Loucy (cell line): ENCODE data around the gene TMEM140.

Experiments
- H2AFZ ChIP-seq: fragments of 200-600 bp; sonication (generic); 2 replicates; pipeline ENCODE4 v1.6.0; 2016; ENCODE audit warnings: antibody characterized with exemption, mild to moderate bottlenecking, low read length, moderate library complexity
- H3F3A ChIP-seq: fragments of 200-600 bp; 2 replicates; pipeline ENCODE4 v1.6.0; 2016; ENCODE audit warnings: antibody characterized with exemption, low read depth, mild to moderate bottlenecking
- H3K27me3 ChIP-seq: fragments of 200-600 bp; sonication (generic); 2 replicates; pipeline ENCODE4 v1.6.1; 2014; ENCODE audit warnings: low read length, mild to moderate bottlenecking; ENCODE audit not compliant: insufficient read depth, poor library complexity, severe bottlenecking
- H3K36me3 ChIP-seq: fragments of 200-600 bp; sonication (generic); 2 replicates; pipeline ENCODE4 v1.6.1; 2016; ENCODE audit warnings: low read length; ENCODE audit not compliant: insufficient read depth
- H3K4me1 ChIP-seq: fragments of 200-600 bp; sonication (generic); 2 replicates; pipeline ENCODE4 v1.5.1; 2014; ENCODE audit warnings: low read length, mild to moderate bottlenecking; ENCODE audit not compliant: insufficient read depth, poor library complexity, severe bottlenecking
- H3K4me2 ChIP-seq: fragments of 200-600 bp; sonication (generic); 2 replicates; pipeline ENCODE4 v1.6.0; 2014; ENCODE audit warnings: antibody characterized with exemption, low read length, low read depth, mild to moderate bottlenecking; ENCODE audit not compliant: poor library complexity, severe bottlenecking
- H3K4me3 ChIP-seq: fragments of 200-600 bp; sonication (generic); 2 replicates; pipeline ENCODE4 v1.5.1; 2014; ENCODE audit warnings: low read length, mild to moderate bottlenecking, mixed read lengths; ENCODE audit not compliant: poor library complexity, severe bottlenecking
- H3K79me2 ChIP-seq: fragments of 200-600 bp; sonication (generic); 2 replicates; pipeline ENCODE4 v1.6.1; 2014; ENCODE audit warnings: low read length; ENCODE audit not compliant: insufficient read depth
- H3K9ac ChIP-seq: fragments of 200-600 bp; sonication (generic); 2 replicates; pipeline ENCODE4 v1.6.0; 2014; ENCODE audit warnings: mild to moderate bottlenecking, low read depth, low read length, moderate library complexity; ENCODE audit not compliant: poor library complexity, severe bottlenecking
- H3K9me2 ChIP-seq: fragments of 200-600 bp; sonication (generic); replicated peaks from 2 replicates; pipeline ENCODE4 v1.6.1; 2016; ENCODE audit warnings: low read depth, low read length, mixed read lengths
- H3K9me3 ChIP-seq: fragments of 200-600 bp; sonication (generic); 2 replicates; pipeline ENCODE4 v1.6.1; 2014; ENCODE audit warnings: mild to moderate bottlenecking, antibody characterized with exemption, low read length, low read depth; ENCODE audit not compliant: insufficient read depth
- H4K20me1 ChIP-seq: fragments of 200-600 bp; sonication (generic); 2 replicates; pipeline ENCODE4 v1.6.0; 2014; ENCODE audit warnings: antibody characterized with exemption, low read length, mild to moderate bottlenecking; ENCODE audit not compliant: insufficient read depth, poor library complexity, severe bottlenecking
- EZH2phosphoT487 ChIP-seq: fragments of 200-600 bp; IDR thresholded peaks from 2 replicates; pipeline ENCODE4 v1.6.1; 2018; ENCODE audit warnings: antibody characterized with exemption, mild to moderate bottlenecking, moderate library complexity, borderline replicate concordance
- TF ChIP-seq, protein P1 (sequence below): fragments of 200-600 bp; sonication (generic); conservative IDR thresholded peaks from 2 replicates; pipeline ENCODE4 v1.5.1; 2014; ENCODE audit warnings: mild to moderate bottlenecking, antibody characterized with exemption, low read length

Gene TMEM140

DNA sequence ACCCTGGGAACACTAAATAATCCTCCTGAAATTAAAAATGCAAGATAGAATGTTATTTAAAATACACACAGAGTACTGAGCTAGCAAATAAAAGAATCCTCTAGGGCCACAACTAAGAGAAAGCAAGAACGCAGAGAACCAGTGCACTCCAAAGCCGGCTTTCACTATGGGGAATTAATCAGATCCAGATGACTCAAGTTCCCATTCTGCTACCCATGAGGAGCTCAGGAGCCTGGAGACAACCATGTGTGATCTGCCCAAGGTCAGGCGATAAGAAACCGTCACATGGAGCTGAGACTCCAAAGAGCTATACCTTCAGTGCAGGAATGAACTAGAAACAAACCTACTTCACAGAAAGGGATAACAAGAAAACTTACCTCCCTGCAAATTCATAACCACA, 42.1 kb downstream of the TMEM140 start:
- no peak for TF ChIP-seq EZH2phosphoT487
- TF ChIP-seq, protein P1, sequence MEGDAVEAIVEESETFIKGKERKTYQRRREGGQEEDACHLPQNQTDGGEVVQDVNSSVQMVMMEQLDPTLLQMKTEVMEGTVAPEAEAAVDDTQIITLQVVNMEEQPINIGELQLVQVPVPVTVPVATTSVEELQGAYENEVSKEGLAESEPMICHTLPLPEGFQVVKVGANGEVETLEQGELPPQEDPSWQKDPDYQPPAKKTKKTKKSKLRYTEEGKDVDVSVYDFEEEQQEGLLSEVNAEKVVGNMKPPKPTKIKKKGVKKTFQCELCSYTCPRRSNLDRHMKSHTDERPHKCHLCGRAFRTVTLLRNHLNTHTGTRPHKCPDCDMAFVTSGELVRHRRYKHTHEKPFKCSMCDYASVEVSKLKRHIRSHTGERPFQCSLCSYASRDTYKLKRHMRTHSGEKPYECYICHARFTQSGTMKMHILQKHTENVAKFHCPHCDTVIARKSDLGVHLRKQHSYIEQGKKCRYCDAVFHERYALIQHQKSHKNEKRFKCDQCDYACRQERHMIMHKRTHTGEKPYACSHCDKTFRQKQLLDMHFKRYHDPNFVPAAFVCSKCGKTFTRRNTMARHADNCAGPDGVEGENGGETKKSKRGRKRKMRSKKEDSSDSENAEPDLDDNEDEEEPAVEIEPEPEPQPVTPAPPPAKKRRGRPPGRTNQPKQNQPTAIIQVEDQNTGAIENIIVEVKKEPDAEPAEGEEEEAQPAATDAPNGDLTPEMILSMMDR, result no peak
- Histone ChIP-seq H3K4me3 (no peak overlapping the region), H3K9me3 (no peaks in the 10 kb centered on the region), H3K36me3 (peaks cover 16% of the 10 kb centered on the region; the same call in 1 of the 2 replicates), H3K4me1 (peaks cover 6% of the 10 kb centered on the region), H2AFZ (no peak overlapping the region), H3K9ac (no peak overlapping the region), H3K4me2 (no peak overlapping the region), H3K27me3 (no peaks in the 10 kb centered on the region), H3K79me2 (no peaks in the 10 kb centered on the region), H3F3A (no peaks in the 10 kb centered on the region), H3K9me2 (no peaks in the 10 kb centered on the region), H4K20me1 (no peaks in the 10 kb centered on the region)

DNA sequence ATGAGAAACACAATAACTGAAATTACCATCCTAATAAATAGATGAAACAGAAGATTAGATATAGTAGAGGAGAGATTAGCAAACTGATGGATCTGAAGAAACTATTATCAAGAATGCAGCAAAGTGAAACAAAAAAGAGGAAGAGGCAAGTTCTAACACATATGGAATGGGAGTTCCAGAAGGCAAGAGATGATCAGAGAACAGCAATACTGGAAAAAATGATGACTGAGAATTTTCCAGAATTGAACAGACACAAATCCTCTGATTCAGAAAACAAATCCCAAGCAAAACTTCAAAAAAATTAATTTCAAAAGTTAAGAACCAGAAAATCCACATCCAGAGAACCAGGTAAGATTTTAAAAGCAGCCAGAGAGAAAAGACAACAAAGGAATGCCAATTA, 42.8 kb downstream of the TMEM140 start:
- Histone ChIP-seq H3K36me3 (peaks cover 11% of the 10 kb centered on the region; the same call in 1 of the 2 replicates), H3K27me3 (no peaks in the 10 kb centered on the region), H2AFZ (no peak overlapping the region), H3K4me3 (no peak overlapping the region), H3K4me2 (no peak overlapping the region), H3K9ac (no peak overlapping the region), H3K9me2 (no peaks in the 10 kb centered on the region), H3K4me1 (peaks cover 6% of the 10 kb centered on the region), H3F3A (no peaks in the 10 kb centered on the region), H3K79me2 (no peaks in the 10 kb centered on the region), H3K9me3 (no peaks in the 10 kb centered on the region), H4K20me1 (no peaks in the 10 kb centered on the region)
- TF ChIP-seq EZH2phosphoT487, result no peak
- TF ChIP-seq, protein P1, result no peak

DNA sequence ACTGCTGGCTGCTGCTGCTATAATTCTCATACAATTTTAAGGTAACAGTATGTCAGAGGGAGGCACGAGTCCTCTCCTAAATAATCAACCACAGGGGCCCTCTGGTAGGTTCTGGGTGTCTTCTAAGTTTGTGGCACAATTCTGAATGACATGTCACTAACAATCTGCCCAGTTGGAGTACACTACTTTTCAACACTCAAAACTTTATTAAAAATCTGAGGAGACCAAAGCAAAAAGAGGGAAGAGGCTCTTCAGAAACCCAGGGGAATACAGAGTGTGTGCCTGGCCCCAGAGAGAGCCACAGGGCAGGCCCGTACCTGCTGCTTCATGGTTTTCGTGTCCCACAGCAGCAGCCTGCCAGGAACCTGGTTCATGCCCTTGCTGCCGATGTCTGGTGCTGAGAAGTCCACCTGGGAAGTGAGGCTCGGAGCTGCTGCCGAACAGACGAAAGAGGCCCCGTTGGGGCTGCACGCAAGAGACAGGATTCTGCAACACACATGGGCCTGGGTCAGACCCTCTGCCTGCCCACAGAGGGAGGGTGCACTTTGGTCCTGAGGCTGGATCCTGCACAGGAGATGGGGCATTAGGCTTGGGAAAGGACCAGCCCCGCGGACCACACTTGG, 45.2 kb downstream of the TMEM140 start:
- H3K36me3 ChIP-seq, result peaks cover 5% of the 10 kb centered on the region; the same call in 1 of the 2 replicates

More for the DNA sequence above, 45.2 kb downstream of the TMEM140 start:
- no peaks in the 10 kb centered on the region for H4K20me1 ChIP-seq
- no peaks in the 10 kb centered on the region for H3F3A ChIP-seq
- H3K27me3 ChIP-seq, result no peaks in the 10 kb centered on the region
- H3K4me1 ChIP-seq, result no peaks in the 10 kb centered on the region
- H3K9ac ChIP-seq, result no peak overlapping the region
- H3K4me3 ChIP-seq, result no peak overlapping the region
- TF ChIP-seq EZH2phosphoT487, result no peak
- TF ChIP-seq, protein P1, result no peak
- H3K9me2 ChIP-seq, result no peaks in the 10 kb centered on the region
- no peak overlapping the region for H3K4me2 ChIP-seq
- H2AFZ ChIP-seq, result no peak overlapping the region
- H3K79me2 ChIP-seq, result no peaks in the 10 kb centered on the region
- no peaks in the 10 kb centered on the region for H3K9me3 ChIP-seq
